B cell (primary cell): ENCODE measurements around the gene TMEM150A. TPM values are rescaled to one million over a fixed set of nuclear protein-coding genes. Genes with fewer than 3 reads are reported as not detected.

ENCODE experiments used
- ATAC-seq: fragments of 200-7000 bp; cut with Tn5 transposase; one replicate; pipeline ENCODE4 v1.10.0; 2021; ENCODE audit warnings: low read depth, mild to moderate bottlenecking, moderate number of reproducible peaks, moderate library complexity
- CTCF ChIA-PET: fragments of 350-600 bp; sonication (Branson Sonifier 250); formaldehyde crosslinking; loops from one replicate; lab custom pipeline; 2021; ENCODE audit warnings: antibody characterized with exemption, inconsistent platforms; lab: Charles Lee
- POLR2A ChIA-PET: fragments of 350-600 bp; sonication (Branson Sonifier 250); formaldehyde crosslinking; loops from one replicate; lab custom pipeline; 2021; ENCODE audit warnings: antibody characterized with exemption; lab: Charles Lee
- DNase-seq: peaks from one replicate; pipeline ENCODE4 v3.0.0; 2013
- H2AFZ ChIP-seq: 2 replicates; pipeline ENCODE4 v1.6.1; 2012; ENCODE audit warnings: mild to moderate bottlenecking, low read depth, low read length; ENCODE audit not compliant: insufficient read depth, poor library complexity, severe bottlenecking
- H3K27ac ChIP-seq, 2 donors: 1 replicate in 1 of 2; 2 replicates in 1 of 2; pipeline ENCODE4 v1.5.1; 2012 to 2013; ENCODE audit warnings: low read length in 2 of 2, mild to moderate bottlenecking in 2 of 2, moderate library complexity in 1 of 2
- H3K27me3 ChIP-seq, 4 experiments: fragments of 200-600 bp in 1 of 4; sonication (generic) in 1 of 4; replicated peaks in 1 of 4; 1 replicate in 2 of 4; 2 replicates in 2 of 4; pipeline versions ENCODE4 v1.6.1 to v1.7.0; 2013 to 2016; ENCODE audit warnings: low read length in 3 of 4, mild to moderate bottlenecking in 2 of 4, mixed read lengths in 1 of 4, moderate library complexity in 1 of 4; ENCODE audit not compliant: insufficient read depth in 4 of 4, control insufficient read depth in 3 of 4; ENCODE audit errors: control extremely low read depth in 1 of 4
- H3K36me3 ChIP-seq, 2 experiments: replicated peaks in 1 of 2; 1 replicate in 1 of 2; 2 replicates in 1 of 2; pipeline versions ENCODE4 v1.6.1 to v1.7.1; 2013; ENCODE audit warnings: low read length in 1 of 2; ENCODE audit not compliant: insufficient read depth in 2 of 2, control insufficient read depth in 1 of 2; ENCODE audit errors: control extremely low read depth in 1 of 2, extremely low read depth in 1 of 2
- H3K4me1 ChIP-seq, 2 donors: fragments of 200-600 bp in 1 of 2; sonication (generic) in 1 of 2; 1 replicate in 1 of 2; 2 replicates in 1 of 2; pipeline versions ENCODE4 v1.5.1 to v1.6.1; 2013 to 2017; ENCODE audit warnings: low read length in 2 of 2; ENCODE audit not compliant: control insufficient read depth in 2 of 2, insufficient read depth in 2 of 2
- H3K4me2 ChIP-seq: replicated peaks from 2 replicates; pipeline ENCODE3; 2012; ENCODE audit warnings: mild to moderate bottlenecking, low read depth, low read length; ENCODE audit not compliant: poor library complexity, severe bottlenecking
- H3K4me3 ChIP-seq, 5 experiments: fragments of 200-600 bp in 1 of 5; sonication (generic) in 1 of 5; 1 replicate in 3 of 5; 2 replicates in 2 of 5; pipeline versions ENCODE4 v1.5.1 to v1.7.0; 2011 to 2016; ENCODE audit warnings: low read length in 4 of 5, mild to moderate bottlenecking in 4 of 5, low read depth in 2 of 5, control low read depth in 1 of 5, moderate library complexity in 1 of 5; ENCODE audit not compliant: insufficient read depth in 1 of 5; ENCODE audit errors: control extremely low read depth in 1 of 5, extremely low read depth in 1 of 5
- H3K79me2 ChIP-seq: fragments of 200-600 bp; sonication (generic); one replicate; pipeline ENCODE4 v1.6.0; 2016; ENCODE audit warnings: low read length; ENCODE audit not compliant: control insufficient read depth, insufficient read depth
- H3K9ac ChIP-seq: fragments of 200-600 bp; sonication (generic); 2 replicates; pipeline ENCODE4 v1.6.1; 2017; ENCODE audit warnings: mild to moderate bottlenecking, low read length, moderate library complexity
- H3K9me3 ChIP-seq, 3 donors: one replicate each; pipeline versions ENCODE4 v1.6.1 to v1.7.1; 2013; ENCODE audit warnings: low read length in 2 of 3; ENCODE audit not compliant: control insufficient read depth in 2 of 3, insufficient read depth in 1 of 3; ENCODE audit errors: control extremely low read depth in 1 of 3
- H4K20me1 ChIP-seq: 2 replicates; pipeline ENCODE4 v1.6.0; 2012; ENCODE audit warnings: mild to moderate bottlenecking, low read length; ENCODE audit not compliant: insufficient read depth, control insufficient read depth, poor library complexity, severe bottlenecking
- H3K27ac Mint-ChIP-seq: one replicate; pipeline ENCODE4 v1.8.0; 2021; ENCODE audit warnings: mixed read lengths
- H3K27me3 Mint-ChIP-seq: one replicate; pipeline ENCODE4 v1.8.0; 2021; ENCODE audit warnings: mixed read lengths
- H3K4me1 Mint-ChIP-seq: one replicate; pipeline ENCODE4 v1.8.0; 2021; ENCODE audit warnings: mixed read lengths
- H3K4me3 Mint-ChIP-seq: one replicate; pipeline ENCODE4 v1.8.0; 2021; ENCODE audit warnings: mixed read lengths
- H3K9me3 Mint-ChIP-seq: one replicate; pipeline ENCODE4 v1.8.0; 2022; ENCODE audit warnings: mixed read lengths; ENCODE audit not compliant: insufficient read depth
- CTCF ChIP-seq: fragments of 200-600 bp; IDR thresholded peaks from one replicate; pipeline ENCODE4 v1.8.0; 2022; ENCODE audit warnings: antibody characterized with exemption, mild to moderate bottlenecking
- EZH2 ChIP-seq: IDR thresholded peaks from 2 replicates; pipeline ENCODE4 v1.6.1; 2012; ENCODE audit warnings: borderline replicate concordance, low read depth, mild to moderate bottlenecking, moderate library complexity, low read length; ENCODE audit not compliant: insufficient read depth, poor library complexity, severe bottlenecking
- WGBS: methylation state at CpG from one replicate; pipeline ENCODE4 v1.1.5; 2013; ENCODE audit warnings: missing lambda C conversion rate; ENCODE audit not compliant: insufficient coverage; 5-methylcytosine and 5-hydroxymethylcytosine counted together
- intact Hi-C: fragments of 100-400 bp; cut with micrococcal nuclease; formaldehyde crosslinking; loops from one replicate; pipeline ENCODE4 v1.10.0; 2022
- polyA plus RNA-seq: library from polyadenylated mRNA; depleted of rRNA; stranded (reverse); fragments of >200 nt; gene quantifications from 2 replicates; pipeline ENCODE4 v1.2.3, GENCODE V29; 2012
- total RNA-seq, 2 donors: library from RNA; stranded (reverse); fragments of 120-200 nt in 1 of 2; gene quantifications; 1 replicate in 1 of 2; 2 replicates in 1 of 2; pipeline versions ENCODE4 v1.2.3 to v1.2.4, GENCODE V29; 2013 to 2022

The TMEM150A gene
- total and polyA plus RNA-seq, 2 donors (not counting 1 experiment from before 2014, with no cell fraction given), result 23.0 to 26.4 TPM

- DNase-seq (no peak), ATAC-seq (no peak)
- peaks cover 37 to 54% of the 10 kb centered on the region in 2 donors for H3K4me1 ChIP-seq
Measured at GRCh38 chr2:85583667-85584353, 18.7 kb downstream of the TMEM150A start.

More at GRCh38 chr2:85583667-85584353, 18.7 kb downstream of the TMEM150A start:
- H3K27me3 Mint-ChIP-seq, result no peaks in the 10 kb centered on the region
- H3K4me3 Mint-ChIP-seq, result peak overlapping the region; percentile 90
- peak overlapping the region; percentile 81 for H3K27ac Mint-ChIP-seq
- H4K20me1 ChIP-seq, result peaks cover 7% of the 10 kb centered on the region
- H3K79me2 ChIP-seq, result peaks cover 37% of the 10 kb centered on the region
- intact Hi-C loops, result loop anchor here (1.0 kb wide), 1 partner anchor 46 kb away; no protein-coding TSS in a partner anchor
- no peaks in the 10 kb centered on the region for H3K9me3 ChIP-seq
- peak overlapping the region in 4 of 5 experiments; percentile 51 to 70 (median 64) for H3K4me3 ChIP-seq
- peaks cover 0 to 23% of the 10 kb centered on the region in 2 experiments for H3K36me3 ChIP-seq
- no peak for TF ChIP-seq CTCF
- TF ChIP-seq EZH2, result no peak
- WGBS, result 18% methylated on average over 14 of the region's 16 CpGs
- peak overlapping the region in 1 of 2 donors; percentile 64 for H3K27ac ChIP-seq
- H3K4me2 ChIP-seq, result peak overlapping the region; percentile 89
- peaks cover 57% of the 10 kb centered on the region for H3K4me1 Mint-ChIP-seq
- no peaks in the 10 kb centered on the region for H3K9me3 Mint-ChIP-seq
- H3K9ac ChIP-seq, result peak overlapping the region; percentile 68
- no peaks in the 10 kb centered on the region for H3K27me3 ChIP-seq
- ChIA-PET POLR2A (interaction anchor here (1.4 to 1.9 kb wide), 3 partner anchors 12 to 22 kb away, joined by 3 to 15 read pairs (median 8); partner anchors contain the start of genes GGCX and RNF181), CTCF (interaction anchor here (2.5 kb wide), 1 partner anchor 12 kb away, joined by 11 read pairs; the partner anchor contains the start of gene RNF181)
- peak overlapping the region; percentile 80 for H2AFZ ChIP-seq
